ENCODE measurements around the gene RFNG.

- no peak for TF ChIP-seq CHD1 (IDR thresholded peaks at IDR 0.05; ENCODE audit: low read depth, low read length)
- no peak for TF ChIP-seq RFX5 (IDR thresholded peaks at IDR 0.05; ENCODE audit: low read depth, low read length)
- TF ChIP-seq CTCF (conservative IDR thresholded peaks at IDR 0.05; ENCODE audit: low read depth, low read length) = no peak
- no peak for TF ChIP-seq POLR2A (IDR thresholded peaks at IDR 0.05; ENCODE audit: low read depth, low read length)
- no peak for TF ChIP-seq CEBPB (IDR thresholded peaks at IDR 0.05; ENCODE audit: low read depth, low read length)
- no peak for TF ChIP-seq USF2 (IDR thresholded peaks at IDR 0.05; ENCODE audit: low read depth, low read length)
- TF ChIP-seq SMC3 (IDR thresholded peaks at IDR 0.05; ENCODE audit: low read depth, low read length) = no peak
- TF ChIP-seq RCOR1 (IDR thresholded peaks at IDR 0.05; ENCODE audit: insufficient replicate concordance, low read length) = no peak
- no peak for TF ChIP-seq MAFK (IDR thresholded peaks at IDR 0.05; ENCODE audit: low read depth, low read length)
- no peak for TF ChIP-seq ELK1 (IDR thresholded peaks at IDR 0.05; ENCODE audit: borderline replicate concordance, low read depth, low read length)
- no peak for TF ChIP-seq NFE2L2 (IDR thresholded peaks at IDR 0.05; ENCODE audit: low read depth, low read length)
- TF ChIP-seq MAZ (IDR thresholded peaks at IDR 0.05; ENCODE audit: borderline replicate concordance, low read depth, low read length) = no peak
- no peak for TF ChIP-seq RAD21 (IDR thresholded peaks at IDR 0.05; ENCODE audit: low read length)
These were observed 41.0 kb upstream of the RFNG start for GRCh38 chr17:82092628-82092994.
